B cell (primary cell): ENCODE results near the gene NRIP2. TPM values are rescaled to one million over a fixed set of nuclear protein-coding genes. Genes with fewer than 3 reads are reported as not detected.
A peak's percentile ranks its signal among the peaks of the same experiment; 100 is the strongest.

Experiments
- ATAC-seq: fragments of 200-7000 bp; cut with Tn5 transposase; one replicate; pipeline ENCODE4 v1.10.0; 2021; ENCODE audit warnings: low read depth, mild to moderate bottlenecking, moderate number of reproducible peaks, moderate library complexity
- CTCF ChIA-PET: fragments of 350-600 bp; sonication (Branson Sonifier 250); formaldehyde crosslinking; loops from one replicate; lab custom pipeline; 2021; ENCODE audit warnings: antibody characterized with exemption, inconsistent platforms; lab: Charles Lee
- POLR2A ChIA-PET: fragments of 350-600 bp; sonication (Branson Sonifier 250); formaldehyde crosslinking; loops from one replicate; lab custom pipeline; 2021; ENCODE audit warnings: antibody characterized with exemption; lab: Charles Lee
- DNase-seq: peaks from one replicate; pipeline ENCODE4 v3.0.0; 2013
- H2AFZ ChIP-seq: 2 replicates; pipeline ENCODE4 v1.6.1; 2012; ENCODE audit warnings: mild to moderate bottlenecking, low read depth, low read length; ENCODE audit not compliant: insufficient read depth, poor library complexity, severe bottlenecking
- H3K27ac ChIP-seq, 2 donors: 1 replicate in 1 of 2; 2 replicates in 1 of 2; pipeline ENCODE4 v1.5.1; 2012 to 2013; ENCODE audit warnings: low read length in 2 of 2, mild to moderate bottlenecking in 2 of 2, moderate library complexity in 1 of 2
- H3K27me3 ChIP-seq, 4 experiments: fragments of 200-600 bp in 1 of 4; sonication (generic) in 1 of 4; replicated peaks in 1 of 4; 1 replicate in 2 of 4; 2 replicates in 2 of 4; pipeline versions ENCODE4 v1.6.1 to v1.7.0; 2013 to 2016; ENCODE audit warnings: low read length in 3 of 4, mild to moderate bottlenecking in 2 of 4, mixed read lengths in 1 of 4, moderate library complexity in 1 of 4; ENCODE audit not compliant: insufficient read depth in 4 of 4, control insufficient read depth in 3 of 4; ENCODE audit errors: control extremely low read depth in 1 of 4
- H3K36me3 ChIP-seq, 2 experiments: replicated peaks in 1 of 2; 1 replicate in 1 of 2; 2 replicates in 1 of 2; pipeline versions ENCODE4 v1.6.1 to v1.7.1; 2013; ENCODE audit warnings: low read length in 1 of 2; ENCODE audit not compliant: insufficient read depth in 2 of 2, control insufficient read depth in 1 of 2; ENCODE audit errors: control extremely low read depth in 1 of 2, extremely low read depth in 1 of 2
- H3K4me1 ChIP-seq, 2 donors: fragments of 200-600 bp in 1 of 2; sonication (generic) in 1 of 2; 1 replicate in 1 of 2; 2 replicates in 1 of 2; pipeline versions ENCODE4 v1.5.1 to v1.6.1; 2013 to 2017; ENCODE audit warnings: low read length in 2 of 2; ENCODE audit not compliant: control insufficient read depth in 2 of 2, insufficient read depth in 2 of 2
- H3K4me2 ChIP-seq: replicated peaks from 2 replicates; pipeline ENCODE3; 2012; ENCODE audit warnings: mild to moderate bottlenecking, low read depth, low read length; ENCODE audit not compliant: poor library complexity, severe bottlenecking
- H3K4me3 ChIP-seq, 5 experiments: fragments of 200-600 bp in 1 of 5; sonication (generic) in 1 of 5; 1 replicate in 3 of 5; 2 replicates in 2 of 5; pipeline versions ENCODE4 v1.5.1 to v1.7.0; 2011 to 2016; ENCODE audit warnings: low read length in 4 of 5, mild to moderate bottlenecking in 4 of 5, low read depth in 2 of 5, control low read depth in 1 of 5, moderate library complexity in 1 of 5; ENCODE audit not compliant: insufficient read depth in 1 of 5; ENCODE audit errors: control extremely low read depth in 1 of 5, extremely low read depth in 1 of 5
- H3K79me2 ChIP-seq: fragments of 200-600 bp; sonication (generic); one replicate; pipeline ENCODE4 v1.6.0; 2016; ENCODE audit warnings: low read length; ENCODE audit not compliant: control insufficient read depth, insufficient read depth
- H3K9ac ChIP-seq: fragments of 200-600 bp; sonication (generic); 2 replicates; pipeline ENCODE4 v1.6.1; 2017; ENCODE audit warnings: mild to moderate bottlenecking, low read length, moderate library complexity
- H3K9me3 ChIP-seq, 3 donors: one replicate each; pipeline versions ENCODE4 v1.6.1 to v1.7.1; 2013; ENCODE audit warnings: low read length in 2 of 3; ENCODE audit not compliant: control insufficient read depth in 2 of 3, insufficient read depth in 1 of 3; ENCODE audit errors: control extremely low read depth in 1 of 3
- H4K20me1 ChIP-seq: 2 replicates; pipeline ENCODE4 v1.6.0; 2012; ENCODE audit warnings: mild to moderate bottlenecking, low read length; ENCODE audit not compliant: insufficient read depth, control insufficient read depth, poor library complexity, severe bottlenecking
- H3K27ac Mint-ChIP-seq: one replicate; pipeline ENCODE4 v1.8.0; 2021; ENCODE audit warnings: mixed read lengths
- H3K27me3 Mint-ChIP-seq: one replicate; pipeline ENCODE4 v1.8.0; 2021; ENCODE audit warnings: mixed read lengths
- H3K4me1 Mint-ChIP-seq: one replicate; pipeline ENCODE4 v1.8.0; 2021; ENCODE audit warnings: mixed read lengths
- H3K4me3 Mint-ChIP-seq: one replicate; pipeline ENCODE4 v1.8.0; 2021; ENCODE audit warnings: mixed read lengths
- H3K9me3 Mint-ChIP-seq: one replicate; pipeline ENCODE4 v1.8.0; 2022; ENCODE audit warnings: mixed read lengths; ENCODE audit not compliant: insufficient read depth
- CTCF ChIP-seq: fragments of 200-600 bp; IDR thresholded peaks from one replicate; pipeline ENCODE4 v1.8.0; 2022; ENCODE audit warnings: antibody characterized with exemption, mild to moderate bottlenecking
- EZH2 ChIP-seq: IDR thresholded peaks from 2 replicates; pipeline ENCODE4 v1.6.1; 2012; ENCODE audit warnings: borderline replicate concordance, low read depth, mild to moderate bottlenecking, moderate library complexity, low read length; ENCODE audit not compliant: insufficient read depth, poor library complexity, severe bottlenecking
- WGBS: methylation state at CpG from one replicate; pipeline ENCODE4 v1.1.5; 2013; ENCODE audit warnings: missing lambda C conversion rate; ENCODE audit not compliant: insufficient coverage; 5-methylcytosine and 5-hydroxymethylcytosine counted together
- intact Hi-C: fragments of 100-400 bp; cut with micrococcal nuclease; formaldehyde crosslinking; loops from one replicate; pipeline ENCODE4 v1.10.0; 2022
- polyA minus RNA-seq: library from RNA; depleted of rRNA, polyadenylated mRNA; stranded (reverse); fragments of >200 nt; gene quantifications from 2 replicates; pipeline ENCODE4 v1.2.3, GENCODE V29; 2012
- polyA plus RNA-seq: library from polyadenylated mRNA; depleted of rRNA; stranded (reverse); fragments of >200 nt; gene quantifications from 2 replicates; pipeline ENCODE4 v1.2.3, GENCODE V29; 2012
- total RNA-seq, 2 donors: library from RNA; stranded (reverse); fragments of 120-200 nt in 1 of 2; gene quantifications; 1 replicate in 1 of 2; 2 replicates in 1 of 2; pipeline versions ENCODE4 v1.2.3 to v1.2.4, GENCODE V29; 2013 to 2022

Gene NRIP2
- total RNA-seq = not detected in 2 replicates
- 0.07 TPM for total RNA-seq (2013)
- polyA plus RNA-seq = not detected in 2 replicates
- not detected in 2 replicates for polyA minus RNA-seq

DNA sequence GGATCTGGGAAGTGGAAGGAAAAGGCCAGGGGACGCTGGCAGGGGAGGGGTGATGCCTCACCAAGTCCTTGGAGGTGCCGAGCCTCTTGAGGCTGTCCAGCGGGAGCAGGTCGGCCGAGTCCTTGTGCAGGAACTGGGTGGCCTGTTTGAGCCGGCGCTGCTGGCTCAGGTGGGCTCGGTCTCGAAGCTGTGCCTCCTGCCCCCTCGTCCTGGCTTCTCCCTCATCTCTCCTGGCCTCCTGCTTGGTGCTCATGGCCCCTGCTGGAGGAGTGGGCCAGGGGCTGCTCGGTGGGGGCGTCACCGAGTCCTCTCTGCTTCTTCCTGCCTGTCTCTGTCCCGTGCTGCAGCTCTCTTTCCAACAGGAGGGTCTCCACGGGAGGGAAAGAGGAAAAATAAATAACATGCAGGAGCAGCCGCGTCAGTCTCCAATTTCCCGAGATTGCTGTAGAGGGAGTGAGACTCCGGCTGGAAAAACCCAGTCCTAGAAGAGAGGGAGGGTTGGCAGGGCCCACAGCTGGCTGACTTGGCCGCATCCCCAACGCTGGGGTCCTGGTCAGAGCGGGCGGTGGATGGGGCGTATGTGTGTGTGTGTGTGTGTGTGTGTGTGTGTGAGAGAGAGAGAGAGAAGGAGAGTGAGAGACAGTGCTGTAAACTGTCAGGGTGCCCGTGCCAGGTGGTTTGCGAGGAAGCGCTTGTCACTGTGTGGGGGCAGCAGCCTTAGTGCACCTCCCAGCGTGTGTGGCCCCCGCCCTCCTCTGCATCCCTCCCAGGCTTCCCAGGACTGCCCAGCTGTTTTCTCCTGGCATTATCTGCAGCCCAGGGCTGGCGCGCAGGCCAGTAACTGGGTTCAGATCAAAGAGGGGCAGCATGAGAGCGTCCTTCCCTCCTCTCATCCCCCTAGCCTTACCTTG lies at the start of gene NRIP2:
TSS of gene NRIP2 (minus strand) at position 455 of the 911 bp plus-strand sequence. CDS start at position 403, 52 bp downstream.
- Histone ChIP-seq H2AFZ (no peak within 1 kb of the TSS), H3K27ac (no peak within 1 kb of the TSS), H3K4me3 (no peak within 1 kb of the TSS), H3K4me2 (no peak within 1 kb of the TSS), H3K36me3 (peaks cover 0 to 18% of the 10 kb centered on the region in 2 experiments), H4K20me1 (no peaks in the 10 kb centered on the region), H3K79me2 (no peaks in the 10 kb centered on the region), H3K9ac (no peak within 1 kb of the TSS), H3K27me3 (peaks cover 0 to 3% (median 0%) of the 10 kb centered on the region in 4 experiments), H3K4me1 (no peaks in the 10 kb centered on the region), H3K9me3 (no peaks in the 10 kb centered on the region)
- H3K4me3 Mint-ChIP-seq = no peak within 1 kb of the TSS
- H3K4me1 Mint-ChIP-seq = peaks cover 3% of the 10 kb centered on the region
- no peak within 1 kb of the TSS for H3K27ac Mint-ChIP-seq
- DNase-seq = no peak
- no peaks in the 10 kb centered on the region for H3K9me3 Mint-ChIP-seq
- intact Hi-C loops = no loop called here
- ChIA-PET CTCF (no interaction called here), POLR2A (no interaction called here)
- 46% methylated on average over 32 of the region's 32 CpGs for WGBS
- TF ChIP-seq CTCF = no peak
- no peak for TF ChIP-seq EZH2
- H3K27me3 Mint-ChIP-seq = no peaks in the 10 kb centered on the region
- ATAC-seq = no peak

- DNase-seq (no peak), ATAC-seq (no peak)
- POLR2A ChIA-PET = no interaction called here
- peaks cover 20 to 27% of the 10 kb centered on the region in 2 donors for H3K4me1 ChIP-seq
- H3K9me3 ChIP-seq = no peaks in the 10 kb centered on the region
- H3K79me2 ChIP-seq = peaks cover 56% of the 10 kb centered on the region
- intact Hi-C loops = loop anchor here (5.0 kb wide), 1 partner anchor 83 kb away; no protein-coding TSS in a partner anchor
- TF ChIP-seq EZH2 (no peak), CTCF (no peak)
- Mint-ChIP-seq H3K4me1 (peaks cover 35% of the 10 kb centered on the region), H3K9me3 (no peaks in the 10 kb centered on the region), H3K27me3 (no peaks in the 10 kb centered on the region), H3K4me3 (peak overlapping the region; percentile 29), H3K27ac (no peak overlapping the region)
- CTCF ChIA-PET = no interaction called here
- H3K4me3 ChIP-seq = no peak overlapping the region
- WGBS = 94% methylated on average over 3 of the region's 3 CpGs
- no peak overlapping the region for H3K27ac ChIP-seq
- no peak overlapping the region for H3K9ac ChIP-seq
- H3K36me3 ChIP-seq = no peaks in the 10 kb centered on the region
- H2AFZ ChIP-seq = no peak overlapping the region
- no peaks in the 10 kb centered on the region for H3K27me3 ChIP-seq
- H4K20me1 ChIP-seq = peaks cover 3% of the 10 kb centered on the region
- no peak overlapping the region for H3K4me2 ChIP-seq
These were observed 45.0 kb upstream of the NRIP2 start for GRCh38 chr12:2879853-2880252.
